ENCODE data around the gene SAMMSON.

The SAMMSON gene

DNA sequence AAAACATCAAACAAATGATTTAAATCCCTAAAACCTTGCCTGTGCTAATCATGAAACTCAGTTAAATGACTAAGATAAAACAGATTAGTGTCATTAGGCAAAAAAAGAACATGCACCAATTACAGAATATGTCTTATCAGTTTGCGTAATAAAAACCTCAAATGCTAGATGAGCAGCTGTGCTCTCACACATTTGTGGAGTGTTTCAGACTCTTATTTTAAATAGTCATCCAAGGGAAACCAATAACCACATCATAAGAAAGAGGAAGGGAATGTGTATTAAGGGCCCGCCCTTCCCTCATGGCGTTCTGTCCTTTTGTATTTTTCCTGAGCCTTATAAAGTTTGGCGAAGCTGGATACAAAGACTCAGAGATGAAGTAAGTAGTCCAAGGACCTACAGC, 6.6 kb downstream of the SAMMSON start:
- H3K27me3 ChIP-seq (ENCODE audit: low read depth, low read length), result no peaks in the 10 kb centered on the region
- no peak overlapping the region for H3K27ac ChIP-seq (ENCODE audit: low read length)
- H3K79me2 ChIP-seq (ENCODE audit: low read length), result no peaks in the 10 kb centered on the region
- no peak for TF ChIP-seq CTCF (IDR thresholded peaks at IDR 0.05; ENCODE audit: low read depth, low read length)
- no peak overlapping the region for H3K9ac ChIP-seq (ENCODE audit: low read length)
- no peaks in the 10 kb centered on the region for H3K9me3 ChIP-seq (ENCODE audit: insufficient read depth, low read length)
- H3K36me3 ChIP-seq (replicated peaks; ENCODE audit: low read depth, low read length), result no peaks in the 10 kb centered on the region
- H4K20me1 ChIP-seq (ENCODE audit: insufficient read depth, low read length), result no peaks in the 10 kb centered on the region
- no peak overlapping the region for H2AFZ ChIP-seq (ENCODE audit: low read depth, low read length)
- no peak overlapping the region for H3K4me2 ChIP-seq (ENCODE audit: low read length)
- no peak overlapping the region for H3K4me3 ChIP-seq (ENCODE audit: low read length)
- no peaks in the 10 kb centered on the region for H3K4me1 ChIP-seq (ENCODE audit: low read length)

GRCh38 chr3:70010346-70010745, 10.8 kb downstream of the SAMMSON start:
- Histone ChIP-seq H3K9me3 (ENCODE audit: insufficient read depth, low read length) (no peaks in the 10 kb centered on the region), H3K27ac (ENCODE audit: low read length) (no peak overlapping the region), H3K79me2 (ENCODE audit: low read length) (no peaks in the 10 kb centered on the region), H3K9ac (ENCODE audit: low read length) (no peak overlapping the region), H3K36me3 (replicated peaks; ENCODE audit: low read depth, low read length) (no peaks in the 10 kb centered on the region), H3K27me3 (ENCODE audit: low read depth, low read length) (no peaks in the 10 kb centered on the region), H2AFZ (ENCODE audit: low read depth, low read length) (no peak overlapping the region), H3K4me3 (ENCODE audit: low read length) (no peak overlapping the region), H3K4me2 (ENCODE audit: low read length) (no peak overlapping the region), H3K4me1 (ENCODE audit: low read length) (no peaks in the 10 kb centered on the region), H4K20me1 (ENCODE audit: insufficient read depth, low read length) (no peaks in the 10 kb centered on the region)
- no peak for TF ChIP-seq EZH2phosphoT487 (IDR thresholded peaks at IDR 0.05; ENCODE audit: low read depth)
- TF ChIP-seq CTCF (IDR thresholded peaks at IDR 0.05; ENCODE audit: low read depth, low read length), result no peak

GRCh38 chr3:70011582-70011981, 12.0 kb downstream of the SAMMSON start:
- no peaks in the 10 kb centered on the region for H3K36me3 ChIP-seq (replicated peaks; ENCODE audit: low read depth, low read length)
- no peak overlapping the region for H3K9ac ChIP-seq (ENCODE audit: low read length)
- no peak overlapping the region for H2AFZ ChIP-seq (ENCODE audit: low read depth, low read length)
- no peak overlapping the region for H3K4me2 ChIP-seq (ENCODE audit: low read length)
- TF ChIP-seq CTCF (IDR thresholded peaks at IDR 0.05; ENCODE audit: low read depth, low read length) (no peak), EZH2phosphoT487 (IDR thresholded peaks at IDR 0.05; ENCODE audit: low read depth) (no peak)
- H3K27ac ChIP-seq (ENCODE audit: low read length), result no peak overlapping the region
- H3K9me3 ChIP-seq (ENCODE audit: insufficient read depth, low read length), result no peaks in the 10 kb centered on the region
- no peaks in the 10 kb centered on the region for H3K4me1 ChIP-seq (ENCODE audit: low read length)
- H3K79me2 ChIP-seq (ENCODE audit: low read length), result no peaks in the 10 kb centered on the region
- H3K27me3 ChIP-seq (ENCODE audit: low read depth, low read length), result no peaks in the 10 kb centered on the region
- H3K4me3 ChIP-seq (ENCODE audit: low read length), result no peak overlapping the region
- H4K20me1 ChIP-seq (ENCODE audit: insufficient read depth, low read length), result no peaks in the 10 kb centered on the region

DNA sequence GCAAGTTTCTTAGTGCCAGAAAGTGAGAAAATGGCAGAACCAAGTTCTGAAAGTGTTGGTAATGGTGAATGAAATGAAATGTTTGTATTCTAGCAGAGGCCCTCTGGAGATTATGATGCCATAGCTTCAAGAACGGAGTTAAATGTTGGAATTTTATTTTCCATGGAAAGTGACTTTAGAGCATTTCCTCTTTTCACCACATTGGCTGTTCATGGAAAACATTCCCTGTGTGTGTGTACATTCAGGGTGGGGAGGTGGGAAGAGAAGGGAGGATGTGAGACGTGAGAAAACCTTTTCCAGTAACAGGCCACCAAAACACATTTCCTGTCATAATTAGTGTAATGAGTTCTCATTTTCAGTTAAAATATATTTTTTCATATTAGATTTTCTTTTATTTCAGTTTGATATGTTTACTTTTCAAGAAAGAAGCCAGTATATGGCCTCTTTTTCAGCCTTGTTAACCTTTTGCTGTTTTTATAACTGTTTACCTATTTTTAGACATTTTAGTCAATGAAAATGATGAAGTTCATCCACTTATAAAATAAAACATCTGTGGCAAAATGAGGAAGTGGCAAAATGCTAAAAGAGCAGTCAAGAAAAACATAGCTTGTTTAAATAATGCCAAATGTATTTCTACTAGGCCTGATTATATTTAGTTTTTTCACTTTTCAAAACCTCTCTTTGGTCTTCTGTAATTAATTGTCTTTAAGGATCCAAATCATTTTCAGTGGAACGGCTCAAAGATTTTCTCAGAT, 21.6 kb downstream of the SAMMSON start:
- H2AFZ ChIP-seq (ENCODE audit: low read depth, low read length), result no peak overlapping the region
- no peaks in the 10 kb centered on the region for H3K27me3 ChIP-seq (ENCODE audit: low read depth, low read length)
- TF ChIP-seq CTCF (IDR thresholded peaks at IDR 0.05; ENCODE audit: low read depth, low read length), result no peak
- TF ChIP-seq EZH2phosphoT487 (IDR thresholded peaks at IDR 0.05; ENCODE audit: low read depth), result no peak
- no peaks in the 10 kb centered on the region for H4K20me1 ChIP-seq (ENCODE audit: insufficient read depth, low read length)
- no peaks in the 10 kb centered on the region for H3K79me2 ChIP-seq (ENCODE audit: low read length)
- H3K4me1 ChIP-seq (ENCODE audit: low read length), result no peaks in the 10 kb centered on the region
- no peak overlapping the region for H3K4me2 ChIP-seq (ENCODE audit: low read length)
- H3K36me3 ChIP-seq (replicated peaks; ENCODE audit: low read depth, low read length), result no peaks in the 10 kb centered on the region
- no peaks in the 10 kb centered on the region for H3K9me3 ChIP-seq (ENCODE audit: insufficient read depth, low read length)
- H3K9ac ChIP-seq (ENCODE audit: low read length), result no peak overlapping the region
- H3K4me3 ChIP-seq (ENCODE audit: low read length), result no peak overlapping the region
- no peak overlapping the region for H3K27ac ChIP-seq (ENCODE audit: low read length)

Data from OCI-LY3 (cell line).